GM19467 (cell line): ENCODE results near the gene SUCLG2.

Source experiments
- ATAC-seq: cut with Tn5 transposase; IDR thresholded peaks from one replicate; pipeline ENCODE4 v1.9.1; 2021; ENCODE audit warnings: mild to moderate bottlenecking, moderate library complexity; ENCODE audit not compliant: unreplicated experiment

Gene SUCLG2

GRCh38 chr3:67518236-67518635, 136.2 kb downstream of the SUCLG2 start:
- ATAC-seq: no peak

- no peak for ATAC-seq
These were observed 136.6 kb downstream of the SUCLG2 start for GRCh38 chr3:67517781-67518180.

- no peak for ATAC-seq
These were observed 137.9 kb downstream of the SUCLG2 start for GRCh38 chr3:67516496-67516895.

- no peak for ATAC-seq
These were observed 138.6 kb downstream of the SUCLG2 start for GRCh38 chr3:67515778-67516177.

GRCh38 chr3:67509471-67510075, 144.8 kb downstream of the SUCLG2 start:
- ATAC-seq: no peak

- ATAC-seq: no peak
These were observed 146.8 kb downstream of the SUCLG2 start for GRCh38 chr3:67507584-67507983.

GRCh38 chr3:67500709-67501108, 153.7 kb downstream of the SUCLG2 start:
- no peak for ATAC-seq

- no peak for ATAC-seq
These were observed 156.7 kb downstream of the SUCLG2 start for GRCh38 chr3:67497746-67498145.

- ATAC-seq: no peak
These were observed 158.7 kb downstream of the SUCLG2 start for GRCh38 chr3:67495751-67496150.

GRCh38 chr3:67493808-67494207, 160.6 kb downstream of the SUCLG2 start:
- no peak for ATAC-seq

GRCh38 chr3:67490658-67491057, 163.8 kb downstream of the SUCLG2 start:
- ATAC-seq: no peak

- ATAC-seq: no peak
These were observed 164.6 kb downstream of the SUCLG2 start for GRCh38 chr3:67489816-67490215.

GRCh38 chr3:67487564-67488114, 166.8 kb downstream of the SUCLG2 start:
- ATAC-seq: no peak

- no peak for ATAC-seq
These were observed 167.5 kb downstream of the SUCLG2 start for GRCh38 chr3:67486883-67487282.

- no peak for ATAC-seq
These were observed 170.3 kb downstream of the SUCLG2 start for GRCh38 chr3:67484085-67484484.

- ATAC-seq: no peak
These were observed 173.3 kb downstream of the SUCLG2 start for GRCh38 chr3:67481126-67481525.

GRCh38 chr3:67478423-67478822, 176.0 kb downstream of the SUCLG2 start:
- no peak for ATAC-seq

- no peak for ATAC-seq
These were observed 180.1 kb downstream of the SUCLG2 start for GRCh38 chr3:67474311-67474710.

- ATAC-seq: no peak
These were observed 181.7 kb downstream of the SUCLG2 start for GRCh38 chr3:67472674-67473201.

- no peak for ATAC-seq
These were observed 184.2 kb downstream of the SUCLG2 start for GRCh38 chr3:67470207-67470606.

GRCh38 chr3:67468511-67468910, 185.9 kb downstream of the SUCLG2 start:
- ATAC-seq: no peak

- ATAC-seq: no peak
These were observed 190.8 kb downstream of the SUCLG2 start for GRCh38 chr3:67463656-67464055.

- ATAC-seq: no peak
These were observed 192.2 kb downstream of the SUCLG2 start for GRCh38 chr3:67462187-67462586.
